ENCODE data around the gene C9orf50.

Gene C9orf50

GRCh38 chr9:129646654-129647053 is 25.8 kb upstream of the C9orf50 start:
- no peaks in the 10 kb centered on the region for H3K36me3 ChIP-seq (ENCODE audit: control insufficient read depth, insufficient read depth, low read length)
- H2AFZ ChIP-seq, result no peak overlapping the region
- no peak overlapping the region for H3K9ac ChIP-seq
- H3K4me2 ChIP-seq (ENCODE audit: low read length), result no peak overlapping the region
- TF ChIP-seq, protein P1, sequence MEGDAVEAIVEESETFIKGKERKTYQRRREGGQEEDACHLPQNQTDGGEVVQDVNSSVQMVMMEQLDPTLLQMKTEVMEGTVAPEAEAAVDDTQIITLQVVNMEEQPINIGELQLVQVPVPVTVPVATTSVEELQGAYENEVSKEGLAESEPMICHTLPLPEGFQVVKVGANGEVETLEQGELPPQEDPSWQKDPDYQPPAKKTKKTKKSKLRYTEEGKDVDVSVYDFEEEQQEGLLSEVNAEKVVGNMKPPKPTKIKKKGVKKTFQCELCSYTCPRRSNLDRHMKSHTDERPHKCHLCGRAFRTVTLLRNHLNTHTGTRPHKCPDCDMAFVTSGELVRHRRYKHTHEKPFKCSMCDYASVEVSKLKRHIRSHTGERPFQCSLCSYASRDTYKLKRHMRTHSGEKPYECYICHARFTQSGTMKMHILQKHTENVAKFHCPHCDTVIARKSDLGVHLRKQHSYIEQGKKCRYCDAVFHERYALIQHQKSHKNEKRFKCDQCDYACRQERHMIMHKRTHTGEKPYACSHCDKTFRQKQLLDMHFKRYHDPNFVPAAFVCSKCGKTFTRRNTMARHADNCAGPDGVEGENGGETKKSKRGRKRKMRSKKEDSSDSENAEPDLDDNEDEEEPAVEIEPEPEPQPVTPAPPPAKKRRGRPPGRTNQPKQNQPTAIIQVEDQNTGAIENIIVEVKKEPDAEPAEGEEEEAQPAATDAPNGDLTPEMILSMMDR (IDR thresholded peaks at IDR 0.05), result no peak
- no peaks in the 10 kb centered on the region for H3K27me3 ChIP-seq (ENCODE audit: control insufficient read depth, insufficient read depth, low read length)
- no peak overlapping the region for H3K4me3 ChIP-seq (ENCODE audit: low read depth, low read length)
- no peaks in the 10 kb centered on the region for H3K9me3 ChIP-seq (ENCODE audit: control insufficient read depth, low read length)
- H3K4me1 ChIP-seq, result no peaks in the 10 kb centered on the region
- H3K27ac ChIP-seq, result no peak overlapping the region
- H3K79me2 ChIP-seq, result no peaks in the 10 kb centered on the region

- Histone ChIP-seq H3K9ac (no peak overlapping the region), H3K27me3 (ENCODE audit: control insufficient read depth, insufficient read depth, low read length) (no peaks in the 10 kb centered on the region), H3K4me1 (no peaks in the 10 kb centered on the region), H3K9me3 (ENCODE audit: control insufficient read depth, low read length) (no peaks in the 10 kb centered on the region), H3K36me3 (ENCODE audit: control insufficient read depth, insufficient read depth, low read length) (no peaks in the 10 kb centered on the region), H2AFZ (no peak overlapping the region), H3K4me3 (ENCODE audit: low read depth, low read length) (no peak overlapping the region), H3K79me2 (peaks cover 2% of the 10 kb centered on the region), H3K27ac (no peak overlapping the region), H3K4me2 (ENCODE audit: low read length) (no peak overlapping the region)
- TF ChIP-seq, protein P1 (IDR thresholded peaks at IDR 0.05), result no peak
Measured at GRCh38 chr9:129646252-129646651, 25.4 kb upstream of the C9orf50 start.

- no peaks in the 10 kb centered on the region for H3K36me3 ChIP-seq (ENCODE audit: control insufficient read depth, insufficient read depth, low read length)
- H3K4me2 ChIP-seq (ENCODE audit: low read length), result no peak overlapping the region
- H3K27me3 ChIP-seq (ENCODE audit: control insufficient read depth, insufficient read depth, low read length), result no peaks in the 10 kb centered on the region
- H3K9ac ChIP-seq, result no peak overlapping the region
- no peak overlapping the region for H3K27ac ChIP-seq
- H3K9me3 ChIP-seq (ENCODE audit: control insufficient read depth, low read length), result no peaks in the 10 kb centered on the region
- TF ChIP-seq, protein P1 (IDR thresholded peaks at IDR 0.05), result no peak
- H3K4me1 ChIP-seq, result no peaks in the 10 kb centered on the region
- H2AFZ ChIP-seq, result no peak overlapping the region
- peaks cover 6% of the 10 kb centered on the region for H3K79me2 ChIP-seq
- H3K4me3 ChIP-seq (ENCODE audit: low read depth, low read length), result no peak overlapping the region
Measured at GRCh38 chr9:129644902-129645301, 24.0 kb upstream of the C9orf50 start.

GRCh38 chr9:129644365-129644764 is 23.5 kb upstream of the C9orf50 start:
- Histone ChIP-seq H3K9me3 (ENCODE audit: control insufficient read depth, low read length) (no peaks in the 10 kb centered on the region), H3K4me3 (ENCODE audit: low read depth, low read length) (no peak overlapping the region), H3K4me1 (no peaks in the 10 kb centered on the region), H3K79me2 (peaks cover 6% of the 10 kb centered on the region), H3K27ac (no peak overlapping the region), H3K36me3 (ENCODE audit: control insufficient read depth, insufficient read depth, low read length) (no peaks in the 10 kb centered on the region), H3K4me2 (ENCODE audit: low read length) (no peak overlapping the region), H2AFZ (no peak overlapping the region), H3K9ac (no peak overlapping the region), H3K27me3 (ENCODE audit: control insufficient read depth, insufficient read depth, low read length) (no peaks in the 10 kb centered on the region)
- TF ChIP-seq, protein P1 (IDR thresholded peaks at IDR 0.05), result no peak

DNA sequence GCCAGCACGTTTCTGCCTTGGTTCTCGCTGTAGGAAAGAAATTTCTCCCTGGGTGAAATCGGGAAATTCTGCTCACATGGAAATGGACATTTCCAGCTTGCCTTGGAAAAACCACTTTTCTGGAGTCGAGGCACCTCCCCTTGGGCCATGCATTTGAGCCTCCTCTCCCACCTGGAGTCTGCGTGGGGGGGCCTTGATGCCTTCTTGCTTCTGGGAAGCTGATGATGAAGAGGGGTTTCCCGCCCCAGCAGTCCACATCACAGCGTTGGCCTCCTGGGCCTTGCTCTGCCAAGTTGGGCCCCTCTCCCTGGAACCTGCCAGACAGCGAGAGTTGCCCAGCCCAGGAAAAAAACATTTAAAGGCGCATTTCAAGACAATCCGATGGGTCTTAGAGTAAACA is 22.8 kb upstream of the C9orf50 start:
- Histone ChIP-seq H3K9me3 (ENCODE audit: control insufficient read depth, low read length) (no peaks in the 10 kb centered on the region), H2AFZ (no peak overlapping the region), H3K27me3 (ENCODE audit: control insufficient read depth, insufficient read depth, low read length) (no peaks in the 10 kb centered on the region), H3K36me3 (ENCODE audit: control insufficient read depth, insufficient read depth, low read length) (no peaks in the 10 kb centered on the region), H3K4me2 (ENCODE audit: low read length) (no peak overlapping the region), H3K27ac (no peak overlapping the region), H3K9ac (no peak overlapping the region), H3K79me2 (peaks cover 6% of the 10 kb centered on the region), H3K4me1 (no peaks in the 10 kb centered on the region), H3K4me3 (ENCODE audit: low read depth, low read length) (no peak overlapping the region)
- TF ChIP-seq, protein P1 (IDR thresholded peaks at IDR 0.05), result no peak

All from parathyroid adenoma (tissue), 2 donors.